ENCODE measurements around the gene EPB41. TPM values are rescaled to one million over a fixed set of nuclear protein-coding genes. Genes with fewer than 3 reads are reported as not detected.
"Not testable (repeated sequence)": the region's sequence is repeated elsewhere in the genome, so short reads cannot be mapped to it uniquely, and the experiment has no call there.

EPB41 gene
- total RNA-seq, 1 experiment from 2014 or later, result 20.5 TPM

DNA sequence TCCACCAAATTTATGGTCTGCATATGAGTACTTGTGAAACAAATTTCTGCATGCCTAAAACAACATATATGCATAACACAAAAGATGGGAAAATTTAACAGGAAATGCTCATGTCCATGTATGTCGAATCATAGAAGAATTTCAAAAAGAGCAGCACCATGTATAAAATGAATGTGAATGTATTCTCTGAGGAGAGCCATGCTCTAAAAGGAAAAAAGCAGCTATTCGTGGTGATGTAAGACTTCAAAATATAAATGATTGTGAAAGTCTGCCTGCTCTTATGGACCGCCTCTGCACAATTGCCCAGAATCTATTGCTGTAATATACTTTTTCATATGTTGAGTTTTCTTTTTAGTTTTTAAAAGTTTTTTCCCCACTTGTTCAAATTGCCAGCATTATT lies 66.8 kb downstream of the EPB41 start:
- no peak for DNase-seq (ENCODE audit: low spot score)

DNA sequence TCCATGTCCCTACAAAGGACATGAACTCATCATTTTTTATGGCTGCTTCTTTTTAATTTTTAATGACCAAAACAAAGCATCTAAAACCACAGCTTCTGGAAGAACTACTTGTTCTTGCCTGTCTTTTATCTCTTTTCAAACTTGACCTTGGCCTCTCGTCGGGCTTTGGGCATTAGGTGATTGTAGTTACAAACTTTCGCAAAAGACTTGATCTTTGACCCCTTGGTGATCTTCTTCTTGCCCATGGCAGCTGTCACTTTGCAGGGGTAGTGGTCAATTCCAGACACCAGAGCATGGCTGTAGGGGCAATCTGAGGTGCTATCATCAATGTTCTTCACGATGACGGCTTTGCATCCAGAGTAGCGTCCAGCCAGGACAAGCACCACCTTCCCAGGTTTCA lies 67.8 kb downstream of the EPB41 start:
- DNase-seq (ENCODE audit: low spot score), result no peak

DNA sequence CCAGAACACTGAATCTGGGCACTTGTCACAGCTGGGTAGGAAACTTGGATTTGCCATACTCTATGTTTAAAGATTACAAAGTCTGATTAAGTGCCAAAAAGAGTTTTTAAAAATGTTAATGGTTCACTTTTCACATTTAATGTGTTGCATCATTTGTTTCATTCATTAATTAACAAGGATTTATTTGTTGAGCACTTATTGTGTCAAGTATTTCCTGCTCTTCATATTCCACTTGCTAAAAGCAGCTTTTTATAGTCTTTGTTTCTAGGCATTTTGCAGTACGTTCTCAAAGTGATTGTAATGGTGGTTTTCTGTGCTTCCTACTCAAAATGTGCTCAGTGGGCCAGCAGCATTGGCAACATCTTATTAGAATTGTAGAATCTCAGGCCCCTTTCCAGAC lies 68.7 kb downstream of the EPB41 start:
- DNase-seq (ENCODE audit: low spot score), result no peak

DNA sequence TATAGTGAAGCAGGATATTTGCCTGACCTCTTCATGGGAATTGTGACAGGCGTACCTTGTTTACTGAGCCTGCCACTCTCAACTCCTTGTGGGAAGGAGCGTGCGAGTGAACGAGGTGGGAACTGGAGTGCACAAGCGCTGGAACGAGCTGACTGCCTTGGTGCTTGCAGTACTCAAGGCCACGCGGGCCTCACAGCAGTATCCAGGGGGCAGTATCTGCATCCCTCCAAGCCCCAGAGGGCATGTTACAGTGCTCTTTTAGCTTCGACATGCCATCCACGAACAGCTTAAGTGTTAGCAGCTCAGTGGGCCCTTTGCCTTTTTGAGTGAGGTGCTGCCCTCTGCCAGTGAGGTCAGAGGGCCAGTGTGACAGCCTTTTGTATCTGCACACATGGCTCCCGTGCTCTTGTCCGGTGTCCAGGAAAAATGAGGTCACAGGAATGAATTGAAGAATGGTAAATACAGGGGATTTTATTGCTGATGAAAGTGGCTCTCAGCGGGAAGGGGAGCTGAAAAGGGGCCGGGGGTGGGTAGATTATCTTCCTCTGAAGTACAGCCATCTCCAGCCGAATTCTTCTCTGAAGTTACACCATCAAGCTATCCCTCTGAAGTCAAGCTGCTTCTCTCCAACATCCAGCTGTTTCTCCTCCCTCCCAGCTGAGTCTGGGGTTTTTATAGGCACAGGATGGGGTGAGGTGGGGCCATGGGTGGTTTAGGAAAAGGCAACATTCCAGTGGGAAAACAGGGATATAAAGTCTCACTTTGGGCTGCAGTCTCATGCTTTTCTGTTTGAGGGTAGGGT lies 69.3 kb downstream of the EPB41 start:
- DNase-seq (ENCODE audit: low spot score), result no peak

DNA sequence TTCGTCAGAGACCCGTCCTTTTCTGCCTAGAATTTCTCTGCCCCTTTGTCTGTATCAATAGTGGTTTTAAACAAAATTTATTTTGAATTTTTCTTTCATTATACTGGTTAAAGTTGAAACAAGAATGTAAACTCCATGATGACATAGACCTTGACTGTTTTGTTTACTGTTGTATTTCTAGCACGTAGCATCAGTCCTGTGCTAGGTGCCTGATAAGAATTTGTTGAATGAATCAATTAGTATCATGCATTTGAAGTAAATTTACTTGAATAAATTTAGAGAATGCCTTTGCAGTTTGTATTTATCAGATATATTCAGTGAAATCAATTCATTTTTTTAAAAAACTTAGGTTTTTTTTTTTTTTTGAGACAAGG lies 69.9 kb downstream of the EPB41 start:
- DNase-seq (ENCODE audit: low spot score), result no peak

DNA sequence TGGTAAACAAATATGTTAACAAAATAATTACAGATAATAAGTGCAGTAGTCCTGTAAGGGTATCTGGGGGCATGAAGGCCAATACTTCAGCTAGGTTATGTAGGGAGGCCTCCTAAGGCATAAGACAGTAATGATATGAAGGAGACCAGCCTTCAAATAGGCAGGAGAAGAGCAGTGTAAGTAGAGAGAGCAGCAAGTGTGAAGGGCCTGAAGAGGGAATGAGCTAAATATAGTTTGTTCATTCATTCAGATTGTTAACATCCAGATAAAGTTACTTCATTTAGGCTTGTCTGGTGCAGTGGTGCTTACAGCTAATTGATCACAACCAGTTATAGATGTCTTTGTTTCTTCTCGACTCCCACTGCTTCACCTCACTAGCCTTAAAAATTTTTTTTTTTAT lies 71.1 kb downstream of the EPB41 start:
- no peak for DNase-seq (ENCODE audit: low spot score)

DNA sequence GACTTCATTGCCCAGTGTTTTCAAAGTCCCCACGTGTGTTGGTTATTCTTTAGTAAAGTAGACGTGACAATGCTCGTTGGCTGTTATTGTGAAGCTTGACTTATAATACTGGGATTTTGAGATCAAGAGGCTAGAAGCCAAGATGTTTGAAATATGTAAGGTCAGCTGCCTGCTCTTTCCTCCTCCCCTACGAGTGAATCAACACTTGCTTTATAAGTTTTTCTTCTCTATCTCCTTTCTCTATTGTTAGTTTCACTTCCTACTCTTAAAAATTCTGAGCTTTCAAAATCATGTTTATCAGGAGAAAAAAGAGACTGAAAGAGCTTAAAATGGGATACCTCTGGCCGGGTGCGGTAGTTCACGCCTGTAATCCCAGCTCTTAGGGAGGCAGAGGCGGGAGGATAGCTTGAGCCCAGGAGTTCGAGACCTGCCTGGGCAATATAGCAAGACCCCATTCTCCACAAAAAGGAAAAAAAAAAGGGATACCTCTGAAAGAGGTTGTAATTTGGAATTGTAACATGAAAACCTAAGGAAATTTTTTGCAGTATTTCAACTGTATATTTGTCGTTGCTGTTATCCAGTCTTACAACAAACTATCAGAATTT lies 72.0 kb downstream of the EPB41 start:
- no peak for DNase-seq (ENCODE audit: low spot score)

DNA sequence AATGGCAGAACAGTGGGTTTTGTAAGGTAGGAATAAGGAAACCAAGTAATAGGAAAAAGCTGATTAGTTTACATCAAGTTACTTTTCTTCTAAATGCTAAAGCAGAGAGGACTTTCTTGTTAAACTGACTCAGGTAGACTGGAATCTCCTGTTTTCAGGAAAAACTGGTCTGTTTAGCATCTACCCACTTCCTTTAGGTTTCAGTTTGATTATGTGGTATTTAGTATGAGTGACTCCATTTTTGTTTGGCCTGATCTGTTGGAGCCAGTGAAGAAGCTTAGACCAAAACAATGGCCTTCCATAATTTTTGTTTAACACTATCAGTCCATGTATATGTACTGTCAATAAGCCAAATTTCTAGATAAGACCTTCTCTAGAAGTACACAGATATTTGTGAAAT lies 88.4 kb downstream of the EPB41 start:
- DNase-seq (ENCODE audit: low spot score), result no peak

DNA sequence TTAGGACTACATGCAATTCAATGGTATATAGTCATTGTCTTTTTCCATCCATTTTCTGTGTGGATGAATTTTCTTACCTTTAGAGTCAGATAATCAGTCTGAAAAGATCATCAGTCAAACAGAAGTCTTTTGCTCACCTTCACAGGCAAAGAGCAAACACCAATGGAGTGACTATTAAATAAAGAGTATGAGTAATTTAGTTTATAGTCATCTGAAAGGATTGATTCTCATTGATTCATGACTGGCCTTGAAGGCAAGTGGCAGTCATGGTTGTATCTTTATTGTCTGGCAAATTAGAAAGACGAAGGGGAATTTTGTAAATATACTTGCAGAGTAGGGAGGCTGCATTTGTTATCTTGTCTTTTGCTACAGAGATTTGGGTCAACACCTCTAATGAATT lies 89.9 kb downstream of the EPB41 start:
- no peak for DNase-seq (ENCODE audit: low spot score)

DNA sequence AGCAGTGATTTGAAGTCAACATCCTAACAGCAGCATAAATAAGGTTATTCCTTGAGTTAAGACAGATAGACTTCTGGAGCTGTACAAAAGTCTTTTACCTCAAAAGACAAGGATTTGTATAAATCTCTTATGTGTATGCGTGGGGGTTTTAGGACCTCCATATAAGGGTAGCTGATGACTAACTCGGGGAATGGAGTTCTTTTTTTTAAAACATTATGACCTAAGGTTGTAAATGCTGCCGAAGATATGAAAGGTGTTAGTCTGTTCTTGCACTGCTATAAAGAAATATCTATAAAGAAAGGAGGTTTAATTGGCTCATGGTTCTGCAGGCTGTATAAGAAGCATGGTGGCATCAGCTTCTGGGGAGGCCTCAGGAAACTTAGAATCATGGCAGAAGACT lies 90.4 kb downstream of the EPB41 start:
- DNase-seq (ENCODE audit: low spot score), result no peak

DNA sequence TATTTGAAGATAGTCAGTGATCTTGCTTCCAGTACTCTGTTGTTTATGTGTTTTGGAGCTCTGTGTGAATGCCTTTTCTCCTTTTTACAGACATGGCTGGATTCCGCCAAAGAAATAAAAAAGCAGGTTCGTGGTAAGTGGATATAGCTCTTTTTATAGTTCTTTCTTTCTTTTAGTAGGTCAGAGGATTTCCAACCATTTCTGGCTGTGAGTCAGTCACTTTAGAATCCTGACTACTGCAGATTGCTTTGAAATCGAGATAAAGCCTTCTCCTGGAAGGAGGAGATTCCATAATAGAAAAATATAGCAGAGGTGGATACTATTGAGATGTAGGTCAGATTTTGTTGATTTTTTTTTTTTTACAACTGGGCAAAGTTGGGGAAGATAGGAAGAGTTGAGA lies 97.4 kb downstream of the EPB41 start:
- no peak for DNase-seq (ENCODE audit: low spot score)

DNA sequence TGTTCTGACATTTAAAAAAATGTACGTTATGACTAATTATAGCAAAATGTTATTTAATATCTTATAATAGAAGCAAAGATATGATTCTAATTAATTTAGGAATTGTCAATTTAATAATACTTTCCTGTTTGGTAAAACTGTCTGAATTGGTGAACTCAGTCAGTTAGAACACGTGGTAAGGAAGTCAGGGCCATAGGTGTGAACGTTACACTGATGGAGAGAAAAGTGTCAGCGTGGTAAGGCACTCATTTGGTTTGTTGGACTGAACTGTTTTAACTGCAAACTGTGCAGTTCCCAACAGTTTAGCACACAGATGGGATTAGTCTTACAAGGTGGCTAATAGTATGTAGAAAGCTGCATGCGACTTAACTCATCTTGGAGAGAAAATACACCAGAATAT lies 102.9 kb downstream of the EPB41 start:
- no peak for DNase-seq (ENCODE audit: low spot score)

DNA sequence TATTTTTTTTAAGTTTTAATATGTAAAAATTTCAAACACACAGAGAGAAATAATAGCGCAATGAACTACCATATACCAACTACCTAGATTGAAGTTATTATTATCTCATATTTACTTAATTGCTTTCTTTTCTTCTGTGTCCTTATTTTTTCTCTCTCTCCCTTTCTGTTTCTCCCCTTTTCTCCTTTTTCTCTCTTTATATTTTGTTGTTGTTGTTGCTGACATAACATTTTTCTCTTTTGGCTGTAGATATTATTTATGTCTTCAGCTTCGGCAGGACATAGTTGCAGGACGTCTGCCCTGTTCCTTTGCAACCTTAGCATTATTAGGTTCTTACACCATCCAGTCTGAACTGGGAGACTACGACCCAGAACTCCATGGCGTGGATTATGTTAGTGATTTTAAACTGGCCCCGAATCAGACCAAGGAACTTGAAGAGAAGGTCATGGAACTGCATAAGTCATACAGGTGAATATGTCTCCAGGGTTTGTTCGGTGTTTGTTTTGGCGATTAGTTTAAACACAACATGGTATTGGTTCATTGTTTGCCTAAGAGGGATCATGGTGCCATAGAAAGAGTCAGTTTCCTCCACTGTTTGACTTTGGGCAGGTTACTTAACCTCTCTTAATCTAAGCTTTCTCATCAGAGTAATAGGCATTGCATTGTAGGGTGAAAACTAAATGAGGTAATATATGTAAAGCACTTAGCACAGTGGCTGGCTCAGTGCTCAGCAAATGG lies 103.8 kb downstream of the EPB41 start:
- DNase-seq (ENCODE audit: low spot score), result no peak

DNA sequence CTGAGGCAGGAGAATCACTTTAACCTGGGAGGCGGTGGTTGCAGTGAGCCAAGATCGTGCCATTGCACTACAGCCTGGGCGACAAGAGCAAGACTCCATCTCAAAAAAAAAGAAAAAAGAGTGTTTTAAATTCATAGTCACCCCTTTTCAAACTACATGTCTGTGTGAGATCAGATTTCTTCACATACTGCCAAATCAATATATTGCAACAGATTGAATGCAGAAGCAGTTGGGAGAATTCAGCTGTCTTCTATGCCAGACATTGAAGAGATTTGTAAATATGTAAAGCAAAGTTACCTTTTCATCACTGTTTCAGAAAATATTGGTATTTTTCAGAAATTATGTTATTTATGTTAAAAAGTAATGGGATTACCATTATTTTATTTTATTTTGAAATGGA lies 108.3 kb downstream of the EPB41 start:
- no peak for DNase-seq (ENCODE audit: low spot score)

DNA sequence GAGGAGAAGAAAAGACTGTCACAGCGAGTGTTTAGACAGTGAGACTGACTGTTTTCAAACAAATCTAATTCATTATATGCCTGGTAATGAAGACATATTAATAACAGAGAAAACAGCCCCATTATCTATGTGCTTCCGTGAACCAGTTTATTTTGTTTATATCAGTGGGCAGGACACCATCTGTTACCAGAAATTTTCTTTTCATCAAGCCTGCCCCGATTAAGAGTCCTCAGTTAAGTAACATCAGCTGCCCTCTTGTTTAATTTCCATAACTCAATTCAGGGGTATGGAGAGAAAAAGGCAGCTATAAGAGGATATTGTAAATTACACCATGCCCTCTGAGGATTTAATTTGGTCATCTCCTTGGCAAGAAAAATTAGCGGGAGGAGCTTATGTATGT lies 115.3 kb downstream of the EPB41 start:
- DNase-seq (ENCODE audit: low spot score), result no peak

DNA sequence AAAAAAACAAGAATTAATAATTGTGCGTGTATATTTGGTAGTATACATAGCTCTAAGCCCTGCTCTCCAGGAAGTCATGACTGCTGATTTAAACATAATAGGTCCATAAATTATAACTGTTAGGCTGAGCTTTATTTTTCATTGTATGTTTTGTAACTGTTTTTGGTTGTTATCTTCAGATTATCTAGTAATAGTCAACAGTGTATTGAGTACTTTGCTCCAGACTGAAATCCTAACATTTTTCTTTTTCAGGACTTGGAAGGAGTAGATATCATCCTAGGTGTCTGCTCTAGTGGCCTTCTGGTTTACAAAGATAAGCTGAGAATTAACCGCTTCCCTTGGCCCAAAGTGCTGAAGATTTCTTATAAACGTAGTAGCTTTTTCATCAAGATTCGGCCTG lies 118.5 kb downstream of the EPB41 start:
- no peak for DNase-seq (ENCODE audit: low spot score)

DNA sequence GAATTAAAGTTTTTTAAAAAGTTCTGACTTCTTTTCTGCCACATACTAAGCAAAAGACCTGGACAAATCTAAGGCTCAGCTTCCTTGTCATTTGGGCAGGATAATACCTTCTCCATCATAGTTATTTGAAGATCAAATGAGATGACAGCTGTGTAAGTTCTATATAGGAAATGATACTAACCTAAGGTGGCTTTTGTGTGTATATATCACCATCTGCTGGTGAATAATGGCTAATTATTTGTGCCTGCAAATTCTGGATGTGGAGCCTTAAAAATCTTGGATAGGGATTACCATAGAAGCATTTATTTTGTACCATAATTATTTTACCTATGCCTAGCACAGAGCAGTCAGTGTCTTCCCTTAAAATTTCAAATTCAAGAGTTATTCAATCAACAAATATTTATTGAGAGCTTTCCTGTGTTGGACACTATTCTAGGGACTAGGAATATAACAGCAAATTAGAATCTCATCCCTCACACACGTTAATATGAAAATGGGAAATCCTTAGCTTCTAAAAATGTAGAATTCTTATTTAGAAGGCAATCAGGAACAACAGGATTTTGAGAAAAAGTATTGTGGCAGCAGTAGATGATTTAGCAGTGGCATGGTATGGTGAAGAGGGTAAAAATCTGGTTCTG lies 119.6 kb downstream of the EPB41 start:
- peak; percentile 15 for DNase-seq (ENCODE audit: low spot score)

DNA sequence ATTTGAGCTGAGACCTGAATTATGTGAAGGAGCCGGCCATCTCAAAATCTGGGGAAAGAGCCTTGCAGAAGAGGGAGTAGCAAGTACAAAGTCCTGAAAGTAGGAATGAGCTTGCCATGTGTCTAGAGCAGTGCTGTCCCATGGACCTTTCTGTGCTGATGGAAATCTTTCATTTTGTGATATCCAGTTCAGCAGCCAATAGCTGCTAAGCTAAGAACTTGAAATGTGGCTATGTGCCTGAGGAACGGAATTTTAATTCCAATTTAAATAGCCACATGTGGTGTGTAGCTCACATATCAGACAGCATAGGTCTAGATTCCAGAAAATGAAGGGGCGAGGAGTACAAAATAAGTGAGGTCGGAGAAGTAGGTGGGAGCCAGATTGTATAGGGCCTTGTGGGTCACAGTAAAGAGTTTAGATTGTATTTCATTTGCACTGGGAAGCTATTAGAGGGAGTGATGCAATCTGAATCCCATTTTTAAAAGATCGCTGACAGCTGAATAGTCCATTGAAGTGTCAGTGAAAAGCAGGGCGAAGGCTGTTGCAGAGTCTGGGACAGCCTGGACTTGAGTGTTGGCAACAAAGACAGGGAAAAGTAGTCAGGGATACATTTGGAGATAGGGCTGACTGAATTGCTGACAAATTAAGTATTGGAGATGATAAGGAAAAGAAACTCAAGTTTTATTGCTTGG lies 129.1 kb downstream of the EPB41 start:
- no peak for DNase-seq (ENCODE audit: low spot score)

DNA sequence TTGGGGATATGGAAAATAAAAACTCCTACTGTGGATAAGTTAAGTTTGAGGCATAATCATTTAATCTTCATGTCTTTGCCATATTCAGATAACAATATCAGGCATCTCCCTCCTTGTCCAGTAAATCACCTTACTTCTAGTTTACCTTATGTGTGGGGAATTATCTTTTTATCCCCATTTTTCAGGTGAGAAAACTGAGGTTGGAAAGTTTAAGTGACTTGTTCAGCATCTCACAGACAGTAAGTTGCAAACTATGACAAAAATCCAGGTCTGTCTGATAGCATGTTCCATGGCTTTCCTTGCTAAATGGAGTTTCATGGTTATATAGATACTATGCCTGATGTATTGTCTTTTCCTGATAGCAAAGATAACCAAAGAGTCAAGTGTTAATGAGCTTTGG lies 129.6 kb downstream of the EPB41 start:
- no peak for DNase-seq (ENCODE audit: low spot score)

DNA sequence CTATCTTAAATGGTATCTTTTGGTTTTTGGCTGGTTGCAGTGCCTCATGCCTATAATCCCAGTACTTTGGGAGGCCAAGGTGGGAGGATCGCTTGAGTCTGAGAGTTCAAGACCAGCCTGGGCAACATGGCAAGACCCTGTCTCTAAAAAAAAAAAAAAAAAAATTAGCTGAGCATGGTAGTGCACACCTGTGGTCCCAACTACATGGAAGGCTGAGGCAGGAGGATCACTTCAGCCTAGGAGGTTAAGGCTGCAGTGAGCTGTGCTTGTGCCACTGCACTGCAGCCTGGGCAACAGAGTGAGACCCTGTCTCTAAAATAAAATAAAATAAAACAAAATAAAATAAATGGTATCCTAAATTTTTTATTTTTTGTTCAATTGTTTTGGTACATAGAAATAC lies 131.3 kb downstream of the EPB41 start:
- DNase-seq (ENCODE audit: low spot score), result not testable (repeated sequence)

DNA sequence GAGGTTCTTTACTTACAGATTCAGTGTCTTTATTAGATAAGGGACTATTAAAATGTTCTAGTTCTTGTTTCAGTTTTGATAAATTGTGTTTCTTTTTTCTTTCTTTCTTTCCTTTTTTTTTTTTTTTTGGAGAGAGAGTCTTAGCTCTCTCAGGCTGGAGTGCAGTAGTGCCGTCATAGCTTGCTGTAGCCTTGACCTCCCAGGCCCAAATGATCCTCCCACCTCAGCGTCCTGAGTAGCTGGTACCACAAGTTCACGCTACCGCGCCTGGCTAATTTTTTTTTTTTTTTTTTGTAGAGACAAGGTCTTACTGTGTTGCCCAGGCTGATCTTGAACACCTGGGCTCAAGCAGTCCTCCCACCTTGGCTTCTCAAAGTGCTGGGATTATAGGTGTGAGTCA lies 132.8 kb downstream of the EPB41 start:
- DNase-seq (ENCODE audit: low spot score), result no peak

DNA sequence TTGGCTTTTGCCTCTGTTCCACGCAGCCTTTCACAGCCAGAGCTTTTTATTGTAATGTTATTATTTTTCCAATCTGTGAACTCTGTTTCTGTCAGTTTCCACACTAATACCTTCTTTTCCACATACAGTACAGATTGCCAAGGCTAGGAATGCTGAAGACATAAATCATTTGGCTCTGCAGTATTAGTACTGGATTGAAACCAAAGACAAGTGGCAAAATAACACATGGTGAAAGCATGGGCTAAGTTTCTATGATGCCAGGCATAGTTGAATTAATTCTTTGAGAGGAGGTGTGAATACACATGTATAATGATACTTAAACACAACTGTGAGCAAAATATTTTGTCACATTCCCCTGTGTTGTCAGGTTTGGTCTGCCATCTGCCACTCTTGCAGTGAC lies 135.8 kb downstream of the EPB41 start:
- DNase-seq (ENCODE audit: low spot score), result no peak

Measured in A172 (cell line).